Measurements from ENCODE around the gene TMEM151B. TPM values are rescaled to one million over a fixed set of nuclear protein-coding genes. Genes with fewer than 3 reads are reported as not detected.

The TMEM151B gene
- total and polyA plus RNA-seq, 2 donors from 2014 or later = not detected

- no peak for FAIRE-seq
Observed at GRCh38 chr6:44355640-44356039, 85.4 kb downstream of the TMEM151B start.

GRCh38 chr6:44356487-44356886 lies 86.2 kb downstream of the TMEM151B start:
- Histone ChIP-seq H3K27ac (ENCODE audit: low read depth in 2 of 2, low read length in 2 of 2) (no peak overlapping the region), H3K9ac (ENCODE audit: low read length in 3 of 3) (no peak overlapping the region), H3K4me1 (ENCODE audit: control insufficient read depth in 2 of 3, insufficient read depth in 2 of 3, low read depth in 1 of 3, low read length in 3 of 3) (no peaks in the 10 kb centered on the region), H3K9me3 (ENCODE audit: control insufficient read depth in 2 of 3, insufficient read depth in 1 of 3, low read length in 3 of 3) (no peaks in the 10 kb centered on the region), H3K4me3 (ENCODE audit: low read length in 3 of 3) (no peak overlapping the region), H3K36me3 (ENCODE audit: control insufficient read depth in 2 of 3, insufficient read depth in 3 of 3, low read length in 3 of 3) (no peaks in the 10 kb centered on the region), H3K27me3 (ENCODE audit: control insufficient read depth, insufficient read depth, low read length) (no peaks in the 10 kb centered on the region)
- no peak for TF ChIP-seq CTCF (IDR thresholded peaks at IDR 0.05; ENCODE audit: borderline replicate concordance, extremely low read depth, insufficient read depth)
- no peak for DNase-seq
- no peak for FAIRE-seq
- intact Hi-C loops (cut with DNase I) = no loop called here

More at GRCh38 chr6:44355640-44356039, 85.4 kb downstream of the TMEM151B start:
- H3K4me1 ChIP-seq (ENCODE audit: control insufficient read depth in 2 of 3, insufficient read depth in 2 of 3, low read depth in 1 of 3, low read length in 3 of 3) = no peaks in the 10 kb centered on the region
- no peak overlapping the region for H3K4me3 ChIP-seq (ENCODE audit: low read length in 3 of 3)
- no peak for DNase-seq
- H3K36me3 ChIP-seq (ENCODE audit: control insufficient read depth in 2 of 3, insufficient read depth in 3 of 3, low read length in 3 of 3) = no peaks in the 10 kb centered on the region
- intact Hi-C loops (cut with DNase I) = no loop called here
- H3K9ac ChIP-seq (ENCODE audit: low read length in 3 of 3) = no peak overlapping the region
- no peaks in the 10 kb centered on the region for H3K27me3 ChIP-seq (ENCODE audit: control insufficient read depth, insufficient read depth, low read length)
- no peak for TF ChIP-seq CTCF (IDR thresholded peaks at IDR 0.05; ENCODE audit: borderline replicate concordance, extremely low read depth, insufficient read depth)
- no peak overlapping the region for H3K27ac ChIP-seq (ENCODE audit: low read depth in 2 of 2, low read length in 2 of 2)
- no peaks in the 10 kb centered on the region for H3K9me3 ChIP-seq (ENCODE audit: control insufficient read depth in 2 of 3, insufficient read depth in 1 of 3, low read length in 3 of 3)

Other genes with a start within 250 kb of the TMEM151B start
- 27.9 TPM for gene MRPL14, start 143.0 kb upstream of the TMEM151B start, total RNA-seq
- 71.5 TPM for gene MRPL14, start 143.0 kb upstream of the TMEM151B start, polyA plus RNA-seq (ENCODE audit: insufficient read depth, low read depth, low replicate concordance)
- gene TMEM63B, start 142.9 kb upstream of the TMEM151B start, total RNA-seq = 27.3 TPM
- 18.2 TPM for gene TMEM63B, start 142.9 kb upstream of the TMEM151B start, polyA plus RNA-seq (ENCODE audit: insufficient read depth, low read depth, low replicate concordance)
- 2.3 TPM for gene CAPN11, start 111.6 kb upstream of the TMEM151B start, total RNA-seq
- gene CAPN11, start 111.6 kb upstream of the TMEM151B start, polyA plus RNA-seq (ENCODE audit: insufficient read depth, low read depth, low replicate concordance) = 0.39 TPM
- 1.1 TPM for gene MYMX, start 53.5 kb upstream of the TMEM151B start, total RNA-seq
- 2.2 TPM for gene MYMX, start 53.5 kb upstream of the TMEM151B start, polyA plus RNA-seq (ENCODE audit: insufficient read depth, low read depth, low replicate concordance)
- 74.6 TPM for gene SLC29A1, start 46.9 kb upstream of the TMEM151B start, total RNA-seq
- 50.1 TPM for gene SLC29A1, start 46.9 kb upstream of the TMEM151B start, polyA plus RNA-seq (ENCODE audit: insufficient read depth, low read depth, low replicate concordance)
- 551 TPM for gene HSP90AB1, start 23.3 kb upstream of the TMEM151B start, total RNA-seq
- 499 TPM for gene HSP90AB1, start 23.3 kb upstream of the TMEM151B start, polyA plus RNA-seq (ENCODE audit: insufficient read depth, low read depth, low replicate concordance)
- gene SLC35B2, start 12.9 kb upstream of the TMEM151B start, total RNA-seq = 45.1 TPM
- gene SLC35B2, start 12.9 kb upstream of the TMEM151B start, polyA plus RNA-seq (ENCODE audit: insufficient read depth, low read depth, low replicate concordance) = 49.5 TPM
- 19.0 TPM for gene NFKBIE, start 4.9 kb upstream of the TMEM151B start, total RNA-seq
- gene NFKBIE, start 4.9 kb upstream of the TMEM151B start, polyA plus RNA-seq (ENCODE audit: insufficient read depth, low read depth, low replicate concordance) = 12.6 TPM
- 12.6 TPM for gene AARS2, start 42.9 kb downstream of the TMEM151B start, total RNA-seq
- 5.4 TPM for gene AARS2, start 42.9 kb downstream of the TMEM151B start, polyA plus RNA-seq (ENCODE audit: insufficient read depth, low read depth, low replicate concordance)
- not detected for gene SPATS1, start 72.2 kb downstream of the TMEM151B start, total RNA-seq
- not detected for gene SPATS1, start 72.2 kb downstream of the TMEM151B start, polyA plus RNA-seq (ENCODE audit: insufficient read depth, low read depth, low replicate concordance)
- 17.6 TPM for gene CDC5L, start 117.3 kb downstream of the TMEM151B start, total RNA-seq
- gene CDC5L, start 117.3 kb downstream of the TMEM151B start, polyA plus RNA-seq (ENCODE audit: insufficient read depth, low read depth, low replicate concordance) = 7.6 TPM

All from kidney (tissue), 14 donors.